SK-N-SH treated with all-trans-retinoic acid at 6 μM for 48 hours (cell line): ENCODE data around the gene ATF1.

Experiments
- ATAC-seq: fragments of 200-7000 bp; cut with Tn5 transposase; 3 replicates; pipeline ENCODE4 v1.9.1; 2020; ENCODE audit warnings: mild to moderate bottlenecking, moderate library complexity
- ARNTL ChIP-seq: fragments of 450-650 bp; formaldehyde crosslinking; IDR thresholded peaks from 2 replicates; pipeline ENCODE4 v1.5.0; 2020; ENCODE audit warnings: low read depth, mild to moderate bottlenecking, moderate library complexity, borderline replicate concordance
- BACH2 ChIP-seq: fragments of 250-450 bp; sonication (Bioruptor Pico); IDR thresholded peaks from 2 replicates; pipeline ENCODE4 v1.9.0; 2021; ENCODE audit warnings: mild to moderate bottlenecking, borderline replicate concordance
- CREB5 ChIP-seq: fragments of 250-450 bp; sonication (Bioruptor Pico); IDR thresholded peaks from 2 replicates; pipeline ENCODE4 v1.5.1; 2020; ENCODE audit warnings: low read depth, mild to moderate bottlenecking, moderate library complexity
- CSDC2 ChIP-seq: fragments of 250-450 bp; sonication (Bioruptor Pico); IDR thresholded peaks from 2 replicates; pipeline ENCODE4 v1.5.0; 2020; ENCODE audit warnings: mild to moderate bottlenecking, moderate library complexity
- CSRNP3 ChIP-seq: fragments of 250-450 bp; sonication (Bioruptor Pico); IDR thresholded peaks from 2 replicates; pipeline ENCODE4 v1.5.1; 2021; ENCODE audit warnings: mild to moderate bottlenecking, moderate library complexity
- GLIS3 ChIP-seq: fragments of 250-450 bp; sonication (Bioruptor Pico); IDR thresholded peaks from 2 replicates; pipeline ENCODE4 v1.5.0; 2020; ENCODE audit warnings: mild to moderate bottlenecking, moderate library complexity
- ISL1 ChIP-seq: fragments of 250-450 bp; sonication (Bioruptor Pico); IDR thresholded peaks from 2 replicates; pipeline ENCODE4 v2.1.2; 2022; ENCODE audit warnings: mild to moderate bottlenecking, moderate library complexity
- OSR1 ChIP-seq: fragments of 250-450 bp; sonication (Bioruptor Pico); IDR thresholded peaks from 2 replicates; pipeline ENCODE4 v1.8.0; 2022; ENCODE audit warnings: moderate library complexity, mild to moderate bottlenecking, inconsistent platforms
- PATZ1 ChIP-seq: fragments of 250-450 bp; sonication (Bioruptor Pico); IDR thresholded peaks from 2 replicates; pipeline ENCODE4 v1.8.0; 2020; ENCODE audit warnings: mild to moderate bottlenecking, moderate library complexity, borderline replicate concordance
- POU6F1 ChIP-seq: fragments of 250-450 bp; sonication (Bioruptor Pico); IDR thresholded peaks from 2 replicates; pipeline ENCODE4 v1.8.0; 2021; ENCODE audit warnings: low read depth, mild to moderate bottlenecking, moderate library complexity, borderline replicate concordance
- PPARA ChIP-seq: fragments of 250-450 bp; sonication (Bioruptor Pico); IDR thresholded peaks from 2 replicates; pipeline ENCODE4 v1.5.0; 2020; ENCODE audit warnings: mild to moderate bottlenecking, borderline replicate concordance
- RARB ChIP-seq: fragments of 250-450 bp; sonication (Bioruptor Pico); IDR thresholded peaks from 2 replicates; pipeline ENCODE4 v1.8.0; 2021; ENCODE audit warnings: mild to moderate bottlenecking, moderate library complexity
- SNAI2 ChIP-seq: fragments of 250-450 bp; sonication (Bioruptor Pico); IDR thresholded peaks from 2 replicates; pipeline ENCODE4 v1.5.0; 2020; ENCODE audit warnings: mild to moderate bottlenecking, moderate library complexity
- TCF4 ChIP-seq: fragments of 250-450 bp; sonication (Bioruptor Pico); IDR thresholded peaks from 2 replicates; pipeline ENCODE4 v1.8.0; 2021; ENCODE audit warnings: mild to moderate bottlenecking, moderate library complexity, borderline replicate concordance
- TOX ChIP-seq: fragments of 250-450 bp; sonication (Bioruptor Pico); IDR thresholded peaks from 2 replicates; pipeline ENCODE4 v1.8.0; 2021; ENCODE audit warnings: mild to moderate bottlenecking, moderate library complexity, borderline replicate concordance
- TSHZ2 ChIP-seq: fragments of 250-450 bp; sonication (Bioruptor Pico); IDR thresholded peaks from 2 replicates; pipeline ENCODE4 v1.5.0; 2020; ENCODE audit warnings: mild to moderate bottlenecking, moderate library complexity
- ZC3H10 ChIP-seq: fragments of 250-450 bp; sonication (Bioruptor Pico); IDR thresholded peaks from 2 replicates; pipeline ENCODE4 v1.5.1; 2021; ENCODE audit warnings: mild to moderate bottlenecking, moderate library complexity
- ZFP3 ChIP-seq: fragments of 250-450 bp; sonication (Bioruptor Pico); IDR thresholded peaks from 2 replicates; pipeline ENCODE4 v1.5.0; 2020; ENCODE audit warnings: mild to moderate bottlenecking, moderate library complexity
- ZFP30 ChIP-seq: fragments of 450-650 bp; formaldehyde crosslinking; IDR thresholded peaks from 2 replicates; pipeline ENCODE4 v1.5.0; 2022; ENCODE audit warnings: mild to moderate bottlenecking, moderate library complexity
- ZNF565 ChIP-seq: fragments of 450-650 bp; formaldehyde crosslinking; conservative IDR thresholded peaks from 2 replicates; pipeline ENCODE4 v1.5.0; 2020; ENCODE audit warnings: low read depth, mild to moderate bottlenecking, moderate library complexity
- ZNF70 ChIP-seq: fragments of 450-650 bp; formaldehyde crosslinking; IDR thresholded peaks from 2 replicates; pipeline ENCODE4 v1.5.0; 2020; ENCODE audit warnings: mild to moderate bottlenecking, moderate library complexity

Gene ATF1

GRCh38 chr12:50787618-50788017 is 23.7 kb downstream of the ATF1 start:
- TF ChIP-seq PATZ1 (CRISPR knock-in tag) (no peak), CREB5 (CRISPR knock-in tag) (no peak), TCF4 (CRISPR knock-in tag) (no peak), ZFP30 (CRISPR knock-in tag) (no peak), PPARA (CRISPR knock-in tag) (no peak), ISL1 (CRISPR knock-in tag) (no peak), ARNTL (CRISPR knock-in tag) (no peak), BACH2 (CRISPR knock-in tag) (no peak), POU6F1 (CRISPR knock-in tag) (no peak), ZNF70 (CRISPR knock-in tag) (no peak), GLIS3 (CRISPR knock-in tag) (no peak), ZNF565 (CRISPR knock-in tag) (no peak), ZC3H10 (CRISPR knock-in tag) (no peak)
- TF ChIP-seq, all 23 proteins: peak for 0
- ATAC-seq, result no peak

- TF ChIP-seq ZC3H10 (CRISPR knock-in tag) (no peak), ISL1 (CRISPR knock-in tag) (no peak), OSR1 (CRISPR knock-in tag) (no peak), RARB (CRISPR knock-in tag) (no peak), CSDC2 (CRISPR knock-in tag) (no peak), ZNF70 (CRISPR knock-in tag) (no peak), CSRNP3 (CRISPR knock-in tag) (no peak), SNAI2 (CRISPR knock-in tag) (no peak), GLIS3 (CRISPR knock-in tag) (no peak), ARNTL (CRISPR knock-in tag) (no peak), TSHZ2 (no peak)
- ATAC-seq, result no peak
Observed at GRCh38 chr12:50788561-50788960, 24.7 kb downstream of the ATF1 start.

GRCh38 chr12:50790081-50790480 is 26.2 kb downstream of the ATF1 start:
- no peak for ATAC-seq
- TF ChIP-seq PATZ1 (CRISPR knock-in tag) (no peak), TOX (CRISPR knock-in tag) (no peak), ZFP3 (CRISPR knock-in tag) (no peak), TCF4 (CRISPR knock-in tag) (no peak), OSR1 (CRISPR knock-in tag) (no peak), ZNF565 (CRISPR knock-in tag) (no peak), RARB (CRISPR knock-in tag) (no peak)
